HUES6 (cell line): ENCODE results near the gene SYCE3.

ENCODE experiments used
- H3K27ac ChIP-seq: 2 replicates; pipeline ENCODE4 v1.7.0; 2013; ENCODE audit warnings: low read depth, mild to moderate bottlenecking, low read length, inconsistent platforms
- H3K27me3 ChIP-seq: 2 replicates; pipeline ENCODE4 v1.6.1; 2013; ENCODE audit warnings: low read length; ENCODE audit not compliant: control insufficient read depth, insufficient read depth
- H3K36me3 ChIP-seq: 2 replicates; pipeline ENCODE4 v1.6.1; 2013; ENCODE audit warnings: low read length; ENCODE audit not compliant: control insufficient read depth, insufficient read depth
- H3K4me1 ChIP-seq: 2 replicates; pipeline ENCODE4 v1.6.1; 2013; ENCODE audit warnings: low read length; ENCODE audit not compliant: control insufficient read depth, insufficient read depth
- H3K4me3 ChIP-seq: 2 replicates; pipeline ENCODE4 v1.5.1; 2013; ENCODE audit warnings: low read depth, low read length
- H3K9ac ChIP-seq: one replicate; pipeline ENCODE4 v1.6.1; 2013; ENCODE audit warnings: mild to moderate bottlenecking, low read length
- H3K9me3 ChIP-seq: 2 replicates; pipeline ENCODE4 v1.6.1; 2013; ENCODE audit warnings: low read depth, low read length; ENCODE audit not compliant: control insufficient read depth, insufficient read depth

SYCE3 gene

DNA sequence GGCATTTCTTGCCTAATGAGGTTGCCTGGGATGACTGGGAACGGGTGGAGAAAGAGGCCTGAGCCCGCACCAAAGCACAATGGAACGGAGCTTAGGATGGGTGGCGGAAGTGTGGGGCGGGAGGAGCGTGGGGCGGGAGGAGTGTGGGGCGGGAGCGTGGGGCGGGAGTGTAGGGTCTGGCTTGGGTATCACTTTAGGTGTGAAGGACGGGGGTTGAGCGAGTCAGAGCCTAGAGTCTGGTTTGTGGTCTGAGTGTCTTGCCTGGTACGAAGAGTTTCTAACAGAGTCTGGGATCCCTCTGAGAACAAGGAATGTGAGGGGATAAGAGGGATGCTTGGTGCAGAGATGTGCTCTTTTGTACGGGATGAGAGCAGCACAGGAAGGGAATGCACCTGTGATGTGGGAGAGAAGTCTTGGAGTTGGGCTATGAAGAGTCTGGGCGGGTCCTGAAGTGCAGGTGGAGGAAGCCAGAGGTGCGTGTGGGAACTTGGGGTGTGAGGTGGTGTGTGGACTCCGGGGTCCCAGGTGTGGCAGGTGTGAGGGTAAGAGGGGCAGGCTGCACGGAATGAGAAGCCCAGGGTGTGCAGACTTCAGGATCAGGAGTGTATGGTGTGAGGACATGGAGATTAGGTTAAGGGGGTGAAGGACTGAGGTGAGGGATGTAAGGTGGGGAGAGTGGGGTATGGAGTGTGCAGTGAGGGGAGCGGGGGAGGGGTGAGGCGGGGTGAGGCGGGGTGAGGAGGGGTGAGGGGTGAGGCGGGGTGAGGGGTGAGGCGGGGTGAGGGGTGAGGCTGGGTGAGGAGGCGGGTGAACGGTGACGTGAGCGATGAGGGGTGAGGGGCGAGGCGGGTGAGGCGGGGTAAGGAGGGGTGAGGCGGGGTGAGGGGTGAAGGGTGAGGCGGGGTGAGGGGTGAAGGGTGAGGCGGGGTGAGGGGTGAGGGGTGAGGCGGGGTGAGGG lies 1.0 kb downstream of the SYCE3 start:
- Histone ChIP-seq H3K27me3 (peaks cover 35% of the 10 kb centered on the region), H3K4me1 (no peaks in the 10 kb centered on the region), H3K9me3 (no peaks in the 10 kb centered on the region), H3K4me3 (no peak overlapping the region), H3K27ac (no peak overlapping the region), H3K9ac (no peak overlapping the region), H3K36me3 (no peaks in the 10 kb centered on the region)

DNA sequence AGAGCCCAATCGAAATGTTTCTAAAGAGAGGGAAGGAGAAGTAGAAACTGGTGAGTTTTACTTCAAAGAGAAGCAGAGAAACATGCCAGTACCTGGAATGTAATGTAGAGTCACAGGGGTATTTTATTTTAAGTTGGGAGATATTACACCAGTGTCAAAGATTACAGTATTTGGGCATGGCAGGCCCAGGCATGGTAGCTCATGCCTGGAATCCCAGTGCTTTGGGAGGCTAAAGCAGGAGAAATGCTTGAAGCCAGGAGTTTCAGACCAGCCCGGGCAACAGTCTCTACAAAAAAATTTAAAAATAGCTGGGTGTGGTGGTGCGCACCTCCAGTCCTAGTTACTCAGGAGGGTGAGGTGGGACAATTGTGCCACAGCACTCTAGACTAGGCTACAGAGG lies 2.7 kb downstream of the SYCE3 start:
- Histone ChIP-seq H3K36me3 (no peaks in the 10 kb centered on the region), H3K9ac (no peak overlapping the region), H3K27ac (no peak overlapping the region), H3K9me3 (no peaks in the 10 kb centered on the region), H3K27me3 (peaks cover 30% of the 10 kb centered on the region), H3K4me1 (no peaks in the 10 kb centered on the region), H3K4me3 (no peak overlapping the region)

DNA sequence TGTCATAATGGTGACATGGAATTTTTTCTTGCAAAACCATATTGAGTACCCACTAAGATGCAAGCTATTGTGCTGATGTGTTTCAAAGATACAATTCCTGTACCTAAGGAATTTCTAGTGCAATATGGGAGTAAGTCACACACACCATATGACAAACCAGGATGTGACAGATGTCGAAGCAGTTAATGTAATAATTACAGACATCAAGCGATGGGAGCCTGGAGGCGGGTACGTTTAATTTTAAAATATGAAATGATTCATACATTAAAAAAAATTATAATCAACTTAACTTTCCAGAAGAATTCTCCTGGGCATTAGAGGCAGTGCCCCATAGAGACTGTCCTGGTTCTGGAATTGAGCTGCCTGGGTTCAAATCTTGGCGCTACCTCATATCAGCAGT lies 6.0 kb downstream of the SYCE3 start:
- Histone ChIP-seq H3K9me3 (no peaks in the 10 kb centered on the region), H3K4me1 (no peaks in the 10 kb centered on the region), H3K27ac (no peak overlapping the region), H3K36me3 (no peaks in the 10 kb centered on the region), H3K4me3 (no peak overlapping the region), H3K27me3 (peaks cover 10% of the 10 kb centered on the region; the same call in 1 of the 2 replicates), H3K9ac (no peak overlapping the region)

DNA sequence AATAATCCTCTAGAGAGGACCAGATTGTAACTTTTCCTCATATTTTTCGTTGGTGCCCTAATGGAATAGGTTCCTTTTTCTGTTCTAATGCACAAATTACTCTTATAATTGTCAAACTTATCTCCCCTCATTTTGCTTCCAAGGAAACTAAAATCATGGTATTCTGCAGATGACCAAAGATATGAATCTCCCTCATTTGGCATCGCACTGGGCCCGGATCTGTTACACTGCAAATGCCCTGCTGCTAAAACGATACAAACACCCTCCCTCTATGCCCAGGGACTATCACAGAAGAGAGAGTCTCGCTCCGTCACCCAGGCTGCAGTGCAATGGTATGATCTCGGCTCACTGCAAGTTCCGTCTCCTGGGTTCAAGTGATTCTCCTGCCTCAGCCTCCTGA lies 9.4 kb downstream of the SYCE3 start:
- H3K9ac ChIP-seq = no peak overlapping the region
- no peaks in the 10 kb centered on the region for H3K9me3 ChIP-seq
- H3K36me3 ChIP-seq = no peaks in the 10 kb centered on the region
- no peak overlapping the region for H3K4me3 ChIP-seq
- H3K4me1 ChIP-seq = no peaks in the 10 kb centered on the region
- no peak overlapping the region for H3K27ac ChIP-seq
- H3K27me3 ChIP-seq = no peaks in the 10 kb centered on the region

DNA sequence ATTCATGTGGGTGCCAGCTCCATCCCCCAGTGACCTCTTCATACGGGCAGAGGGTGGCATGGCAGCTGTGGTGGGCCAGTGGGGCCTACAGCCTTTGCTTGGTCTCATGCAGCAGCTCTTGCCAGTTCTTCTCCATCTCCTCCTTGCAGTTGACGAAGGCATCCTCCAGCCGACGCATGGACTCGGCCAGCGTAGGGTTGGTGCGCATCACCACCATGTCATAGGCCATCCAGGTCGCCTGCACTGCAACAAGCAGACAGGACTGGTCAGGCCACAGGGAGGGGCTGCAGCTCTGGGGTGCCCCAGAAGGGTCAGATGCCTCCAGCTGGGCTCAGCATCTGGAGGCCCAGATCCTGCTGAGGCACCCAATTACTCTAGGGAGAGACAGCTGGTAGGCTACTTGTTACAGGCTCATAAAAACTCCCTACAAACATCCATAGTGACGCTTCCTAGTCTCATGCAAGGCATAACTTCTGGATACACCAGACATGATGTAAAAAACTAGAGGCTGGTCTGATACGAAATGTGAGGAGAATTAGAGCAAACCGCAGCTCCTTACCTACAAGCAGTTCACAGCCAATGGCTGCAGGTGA lies 11.5 kb downstream of the SYCE3 start:
- Histone ChIP-seq H3K27me3 (peaks cover 1% of the 10 kb centered on the region), H3K4me1 (no peaks in the 10 kb centered on the region), H3K27ac (no peak overlapping the region), H3K9me3 (no peaks in the 10 kb centered on the region), H3K4me3 (no peak overlapping the region), H3K36me3 (no peaks in the 10 kb centered on the region), H3K9ac (no peak overlapping the region)

DNA sequence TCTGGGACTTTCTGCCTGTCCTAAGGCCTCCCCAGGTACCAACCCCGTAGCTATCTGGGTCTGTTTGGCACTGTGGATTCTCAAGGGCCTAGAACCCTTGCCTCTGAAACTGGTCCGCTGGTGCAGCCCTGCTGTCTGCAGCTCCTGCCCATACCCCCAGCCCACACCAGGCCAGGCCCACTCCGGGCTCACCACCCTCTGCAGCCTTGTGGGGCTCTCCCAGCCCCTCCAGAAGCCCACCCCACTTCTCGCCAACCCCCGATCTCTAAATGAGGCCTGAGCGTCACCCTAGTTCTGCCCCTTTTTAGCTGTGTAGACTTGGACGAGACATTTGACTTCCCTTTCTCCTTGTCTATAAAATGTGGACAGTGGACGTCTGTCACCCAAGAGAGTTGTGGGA lies 12.3 kb downstream of the SYCE3 start:
- no peak overlapping the region for H3K9ac ChIP-seq

DNA sequence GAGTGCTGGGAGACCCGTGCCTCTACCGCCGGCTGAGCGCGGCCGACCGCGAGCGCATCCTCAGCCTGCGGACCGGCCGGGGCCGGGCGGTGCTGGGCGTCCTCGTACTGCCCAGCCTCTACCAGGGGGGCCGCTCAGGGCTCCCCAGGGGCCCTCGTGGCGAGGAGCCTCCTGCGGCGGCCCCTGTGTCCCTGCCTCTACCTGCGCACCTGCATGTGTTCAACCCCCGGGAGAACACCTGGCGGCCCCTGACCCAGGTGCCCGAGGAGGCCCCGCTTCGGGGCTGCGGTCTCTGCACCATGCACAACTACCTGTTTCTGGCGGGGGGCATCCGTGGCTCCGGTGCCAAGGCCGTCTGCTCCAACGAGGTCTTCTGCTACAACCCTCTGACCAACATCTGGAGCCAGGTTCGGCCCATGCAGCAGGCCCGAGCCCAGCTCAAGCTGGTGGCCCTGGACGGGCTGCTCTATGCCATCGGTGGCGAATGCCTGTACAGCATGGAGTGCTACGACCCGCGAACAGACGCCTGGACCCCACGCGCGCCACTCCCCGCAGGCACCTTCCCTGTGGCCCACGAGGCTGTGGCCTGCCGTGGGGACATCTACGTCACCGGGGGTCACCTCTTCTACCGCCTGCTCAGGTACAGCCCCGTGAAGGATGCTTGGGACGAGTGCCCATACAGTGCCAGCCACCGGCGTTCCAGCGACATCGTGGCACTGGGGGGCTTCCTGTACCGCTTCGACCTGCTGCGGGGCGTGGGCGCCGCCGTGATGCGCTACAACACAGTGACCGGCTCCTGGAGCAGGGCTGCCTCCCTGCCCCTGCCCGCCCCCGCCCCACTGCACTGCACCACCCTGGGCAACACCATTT lies 13.6 kb downstream of the SYCE3 start:
- no peak overlapping the region for H3K4me3 ChIP-seq
- no peaks in the 10 kb centered on the region for H3K36me3 ChIP-seq
- no peaks in the 10 kb centered on the region for H3K9me3 ChIP-seq
- no peaks in the 10 kb centered on the region for H3K4me1 ChIP-seq
- H3K9ac ChIP-seq = no peak overlapping the region
- peaks cover 22% of the 10 kb centered on the region for H3K27me3 ChIP-seq
- no peak overlapping the region for H3K27ac ChIP-seq

More for the DNA sequence above, 12.3 kb downstream of the SYCE3 start:
- Histone ChIP-seq H3K27me3 (peaks cover 10% of the 10 kb centered on the region), H3K36me3 (no peaks in the 10 kb centered on the region), H3K4me3 (no peak overlapping the region), H3K4me1 (no peaks in the 10 kb centered on the region), H3K9me3 (no peaks in the 10 kb centered on the region), H3K27ac (no peak overlapping the region)

DNA sequence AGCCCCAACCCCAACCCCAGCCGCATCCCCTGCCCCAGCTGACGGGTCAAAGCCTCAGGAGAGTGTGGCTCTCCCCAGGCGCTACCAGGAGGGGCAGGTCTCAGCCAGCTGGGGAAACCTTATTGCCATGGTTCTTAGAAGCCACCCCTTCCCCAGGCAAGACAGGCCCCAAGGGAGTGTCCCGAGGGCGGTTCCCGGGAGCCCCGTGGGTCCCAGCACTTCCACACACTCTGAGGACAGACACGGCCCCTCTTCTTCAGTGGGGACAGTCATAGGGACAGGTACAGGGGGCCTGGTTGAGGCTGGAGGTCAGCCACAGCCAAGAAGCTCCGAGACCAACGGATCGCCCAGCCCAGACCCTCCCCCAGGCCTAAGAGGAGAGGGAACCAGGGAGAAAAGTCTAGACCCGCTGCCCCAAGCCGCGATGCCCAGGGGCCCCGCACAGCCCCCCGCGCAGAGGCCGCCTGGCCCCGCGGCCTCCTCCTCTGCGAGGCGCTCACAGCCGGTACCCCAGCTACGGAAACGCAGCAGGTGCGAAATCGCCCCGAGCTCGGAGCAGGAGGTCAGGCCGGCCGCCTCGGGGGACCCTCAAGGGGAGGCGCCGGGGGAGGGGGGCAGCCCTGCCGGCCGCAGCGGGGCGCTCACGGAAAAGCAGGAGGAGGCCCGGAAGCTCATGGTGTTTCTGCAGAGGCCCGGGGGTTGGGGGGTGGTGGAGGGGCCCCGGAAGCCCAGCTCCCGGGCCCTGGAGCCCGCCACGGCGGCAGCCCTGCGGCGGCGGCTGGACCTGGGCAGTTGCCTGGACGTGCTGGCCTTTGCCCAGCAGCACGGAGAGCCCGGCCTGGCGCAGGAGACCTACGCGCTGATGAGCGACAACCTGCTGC lies 14.4 kb downstream of the SYCE3 start:
- Histone ChIP-seq H3K4me3 (no peak overlapping the region), H3K27me3 (peaks cover 22% of the 10 kb centered on the region), H3K27ac (no peak overlapping the region), H3K9ac (no peak overlapping the region), H3K36me3 (no peaks in the 10 kb centered on the region), H3K4me1 (no peaks in the 10 kb centered on the region), H3K9me3 (no peaks in the 10 kb centered on the region)

DNA sequence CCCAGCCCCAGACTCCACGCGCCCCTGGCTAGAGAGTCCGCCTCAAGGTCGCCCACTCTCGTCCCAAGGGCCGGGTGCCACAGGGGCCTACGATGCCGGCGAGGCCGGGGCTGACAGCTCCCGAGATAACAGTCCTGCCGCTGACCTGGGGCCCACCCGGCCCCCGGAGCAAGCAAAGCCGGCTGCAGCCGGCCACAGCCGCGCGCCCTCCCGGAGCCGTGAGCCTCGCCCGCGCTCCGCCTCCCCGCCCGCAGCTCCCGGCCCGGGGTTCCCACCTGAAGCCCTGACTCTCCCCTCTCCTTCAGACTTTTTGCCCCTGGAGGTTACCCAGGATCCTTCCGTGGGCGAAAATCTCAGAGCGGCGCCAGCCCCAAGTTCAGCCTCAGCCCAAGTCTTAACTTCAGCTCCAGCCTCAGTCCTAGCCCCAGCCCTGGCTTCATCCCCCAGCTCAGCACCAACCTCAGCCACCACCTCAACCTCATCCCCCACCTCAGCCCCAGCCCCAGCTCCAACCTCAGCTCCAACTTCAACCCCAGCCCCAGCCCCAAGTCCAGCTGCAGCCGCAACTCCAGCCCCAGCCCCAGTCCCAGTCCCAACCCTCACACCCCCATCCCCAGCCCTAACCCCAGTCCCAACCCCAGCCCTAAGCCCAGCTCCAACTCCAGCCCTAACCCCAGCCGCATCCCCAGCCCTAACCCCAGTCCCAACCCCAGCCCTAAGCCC lies 15.3 kb downstream of the SYCE3 start:
- Histone ChIP-seq H3K27ac (no peak overlapping the region), H3K36me3 (no peaks in the 10 kb centered on the region), H3K9me3 (no peaks in the 10 kb centered on the region), H3K4me3 (no peak overlapping the region), H3K27me3 (peaks cover 22% of the 10 kb centered on the region), H3K4me1 (no peaks in the 10 kb centered on the region), H3K9ac (no peak overlapping the region)
